Right atrium auricular region (tissue), 2 donors: ENCODE results near the gene NFKBIA. TPM values are rescaled to one million over a fixed set of nuclear protein-coding genes. Genes with fewer than 3 reads are reported as not detected.

Source experiments
- DNase-seq: peaks from one replicate; pipeline ENCODE4 v3.0.0-alpha.2; 2019; ENCODE audit warnings: low spot score
- H3K27ac ChIP-seq, 2 donors: fragments of 200-600 bp; sonication (generic); 1 replicate in 1 of 2; 2 replicates in 1 of 2; pipeline ENCODE4 v1.5.1; 2016 to 2019
- H3K27me3 ChIP-seq, 2 donors: fragments of 200-600 bp; sonication (generic); one replicate each; pipeline versions ENCODE4 v1.5.1 to v1.6.0; 2017 to 2019
- H3K36me3 ChIP-seq: fragments of 200-600 bp; sonication (generic); one replicate; pipeline ENCODE4 v1.5.1; 2016
- H3K4me1 ChIP-seq, 2 donors: fragments of 200-600 bp; sonication (generic); one replicate each; pipeline versions ENCODE4 v1.5.1 to v1.6.0; 2017 to 2019
- H3K4me3 ChIP-seq, 2 donors: fragments of 200-600 bp; sonication (generic); 1 replicate in 1 of 2; 2 replicates in 1 of 2; pipeline ENCODE4 v1.5.1; 2017 to 2019; ENCODE audit warnings: mild to moderate bottlenecking in 1 of 2, moderate library complexity in 1 of 2
- H3K9me3 ChIP-seq, 2 donors: fragments of 200-600 bp; sonication (generic); one replicate each; pipeline ENCODE4 v1.5.1; 2019
- CTCF ChIP-seq, 2 donors: fragments of 200-600 bp; sonication (generic); IDR thresholded peaks; one replicate each; pipeline ENCODE4 v1.5.1; 2019; ENCODE audit warnings: antibody characterized with exemption in 2 of 2
- total RNA-seq, 2 donors: library from RNA; depleted of rRNA; stranded (reverse); fragments of >200 nt; gene quantifications; one replicate each; pipeline ENCODE4 v1.1.0, GENCODE V29; 2016

NFKBIA gene
- total RNA-seq, 2 donors from 2014 or later = 237 to 302 TPM

- no peak overlapping the region for H3K4me3 ChIP-seq
- no peaks in the 10 kb centered on the region for H3K9me3 ChIP-seq
- H3K36me3 ChIP-seq = no peaks in the 10 kb centered on the region
- no peaks in the 10 kb centered on the region for H3K27me3 ChIP-seq
- no peak for TF ChIP-seq CTCF (IDR thresholded peaks at IDR 0.05)
- no peak for DNase-seq
- H3K4me1 ChIP-seq = no peaks in the 10 kb centered on the region
- no peak overlapping the region for H3K27ac ChIP-seq
Observed at GRCh38 chr14:35435177-35435576, 30.6 kb upstream of the NFKBIA start.

GRCh38 chr14:35433826-35434225 lies 29.3 kb upstream of the NFKBIA start:
- no peak overlapping the region for H3K27ac ChIP-seq
- no peak overlapping the region for H3K4me3 ChIP-seq
- H3K9me3 ChIP-seq = no peaks in the 10 kb centered on the region
- no peak for DNase-seq
- H3K36me3 ChIP-seq = no peaks in the 10 kb centered on the region
- no peak for TF ChIP-seq CTCF (IDR thresholded peaks at IDR 0.05)
- no peaks in the 10 kb centered on the region for H3K27me3 ChIP-seq
- no peaks in the 10 kb centered on the region for H3K4me1 ChIP-seq

- H3K27me3 ChIP-seq = no peaks in the 10 kb centered on the region
- H3K27ac ChIP-seq = no peak overlapping the region
- no peak for TF ChIP-seq CTCF (IDR thresholded peaks at IDR 0.05)
Observed at GRCh38 chr14:35430459-35431199, 26.1 kb upstream of the NFKBIA start.

GRCh38 chr14:35429951-35430350 lies 25.4 kb upstream of the NFKBIA start:
- Histone ChIP-seq H3K4me1 (no peaks in the 10 kb centered on the region), H3K9me3 (no peaks in the 10 kb centered on the region), H3K27ac (no peak overlapping the region), H3K4me3 (no peak overlapping the region), H3K27me3 (no peaks in the 10 kb centered on the region), H3K36me3 (no peaks in the 10 kb centered on the region)
- DNase-seq = no peak
- TF ChIP-seq CTCF (IDR thresholded peaks at IDR 0.05) = no peak

More at GRCh38 chr14:35430459-35431199, 26.1 kb upstream of the NFKBIA start:
- no peaks in the 10 kb centered on the region for H3K36me3 ChIP-seq
- H3K9me3 ChIP-seq = no peaks in the 10 kb centered on the region
- H3K4me3 ChIP-seq = no peak overlapping the region
- no peaks in the 10 kb centered on the region for H3K4me1 ChIP-seq
- no peak for DNase-seq

- no peak overlapping the region for H3K27ac ChIP-seq
- no peaks in the 10 kb centered on the region for H3K27me3 ChIP-seq
- H3K4me3 ChIP-seq = no peak overlapping the region
- H3K36me3 ChIP-seq = no peaks in the 10 kb centered on the region
- no peak for TF ChIP-seq CTCF (IDR thresholded peaks at IDR 0.05)
- H3K4me1 ChIP-seq = no peaks in the 10 kb centered on the region
- DNase-seq = no peak
- no peaks in the 10 kb centered on the region for H3K9me3 ChIP-seq
Observed at GRCh38 chr14:35425850-35426249, 21.3 kb upstream of the NFKBIA start.

GRCh38 chr14:35423621-35424020 lies 19.1 kb upstream of the NFKBIA start:
- Histone ChIP-seq H3K27ac (no peak overlapping the region), H3K9me3 (no peaks in the 10 kb centered on the region), H3K4me1 (no peaks in the 10 kb centered on the region), H3K4me3 (no peak overlapping the region), H3K36me3 (no peaks in the 10 kb centered on the region), H3K27me3 (no peaks in the 10 kb centered on the region)
- DNase-seq = no peak
- no peak for TF ChIP-seq CTCF (IDR thresholded peaks at IDR 0.05)
